HG03378 (cell line): ENCODE results near the gene LTA4H.

Experiments used
- ATAC-seq: cut with Tn5 transposase; IDR thresholded peaks from one replicate; pipeline ENCODE4 v1.9.1; 2021; ENCODE audit warnings: mild to moderate bottlenecking, moderate library complexity; ENCODE audit not compliant: unreplicated experiment

The LTA4H gene

DNA sequence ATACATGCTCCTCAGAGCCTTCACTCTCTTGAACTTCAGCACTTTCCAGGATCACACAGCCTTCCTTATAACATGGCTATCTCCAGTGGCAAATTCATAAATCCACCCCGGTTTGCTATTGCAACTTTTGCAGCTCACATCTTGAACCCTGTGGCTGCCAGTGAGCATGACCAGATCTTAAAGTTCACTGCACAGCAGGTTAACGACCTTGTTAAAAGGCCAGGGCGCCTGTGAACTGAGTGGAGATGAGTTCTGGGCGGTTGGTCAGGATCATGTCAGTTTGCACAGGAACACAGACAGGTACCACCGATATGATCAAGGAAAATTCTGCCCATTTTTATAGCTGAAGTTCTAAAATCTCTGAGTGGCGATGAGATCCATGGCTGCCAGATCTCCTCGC is 24.7 kb upstream of the LTA4H start:
- ATAC-seq, result no peak

DNA sequence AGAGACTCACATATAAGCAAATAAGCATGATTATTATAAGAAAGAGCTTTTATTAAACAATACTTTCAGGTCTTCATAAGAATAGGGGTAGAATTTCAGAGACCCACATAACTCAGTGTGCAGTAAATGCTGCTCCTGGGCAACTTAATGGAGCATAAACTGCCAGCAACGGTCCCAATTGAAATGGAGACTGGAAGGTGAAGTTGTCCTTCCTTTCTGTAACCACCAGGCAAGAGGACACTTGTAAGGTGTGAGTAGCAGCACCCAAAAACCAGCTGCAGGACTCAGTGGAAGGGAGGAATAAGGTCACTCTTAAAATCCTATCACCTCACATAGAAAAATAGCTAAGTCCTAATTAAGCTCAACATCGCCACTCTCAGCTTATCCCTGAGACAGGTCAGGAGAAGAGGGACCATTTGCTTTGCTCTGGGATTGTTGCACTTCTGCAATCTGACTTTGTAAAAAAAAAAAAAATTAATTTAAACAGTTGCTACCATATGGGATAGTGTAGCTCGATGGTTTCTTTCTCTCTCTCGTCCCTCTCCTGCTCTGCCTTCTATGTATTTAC is 22.7 kb upstream of the LTA4H start:
- no peak for ATAC-seq

DNA sequence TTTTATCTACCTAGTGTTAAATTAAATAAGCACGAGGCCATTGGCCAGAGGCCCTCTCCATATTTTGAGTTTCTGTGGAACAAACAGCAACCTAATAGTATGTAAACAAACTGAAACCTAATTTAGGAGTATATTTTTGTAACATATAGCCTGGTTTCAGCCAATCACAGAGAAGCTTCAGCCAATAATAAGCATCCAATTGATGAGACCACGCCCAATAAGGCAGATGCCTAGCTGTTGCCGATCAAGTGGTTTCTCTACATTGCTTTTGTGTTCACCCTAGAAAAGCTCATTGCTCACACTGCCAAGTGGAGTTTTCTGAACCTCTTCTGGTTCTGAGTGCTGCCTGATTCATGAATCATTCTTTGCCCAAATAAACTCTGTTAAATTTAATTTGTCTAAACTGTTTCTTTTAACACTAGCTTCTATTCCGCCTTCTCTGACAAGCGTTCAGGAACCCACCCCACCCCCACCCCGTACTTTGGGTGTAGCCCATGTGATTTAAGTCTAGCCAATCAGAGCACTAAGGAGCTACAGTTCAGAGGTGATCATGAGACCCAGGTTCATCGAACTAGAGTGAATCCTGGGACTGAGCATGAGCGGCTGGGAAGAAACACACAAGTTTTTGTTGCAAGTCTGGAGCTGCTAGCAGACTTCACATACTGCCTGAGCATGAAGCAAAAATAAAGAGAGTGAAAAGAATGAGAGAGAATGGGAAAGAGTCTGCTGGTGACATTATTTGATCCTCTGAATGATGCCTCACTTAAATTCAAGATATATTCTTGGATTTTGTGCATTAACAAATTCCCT is 21.5 kb upstream of the LTA4H start:
- no peak for ATAC-seq

DNA sequence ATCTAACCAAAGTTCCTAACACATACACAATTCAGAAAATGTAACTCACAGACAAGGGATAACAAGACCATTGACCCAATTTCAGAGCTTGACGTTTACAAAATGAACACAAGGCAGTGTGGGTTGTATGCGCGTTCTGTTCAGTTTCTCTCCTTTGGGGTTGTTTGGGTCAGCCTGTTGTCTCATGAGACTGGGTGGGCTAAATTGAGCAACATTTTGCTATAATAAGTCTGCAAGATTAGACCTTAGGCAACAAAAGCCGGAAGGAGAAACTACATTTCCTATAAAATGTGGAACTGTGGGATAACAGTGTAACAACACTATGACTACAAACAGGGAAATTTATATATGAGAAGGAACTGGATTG is 18.8 kb upstream of the LTA4H start:
- ATAC-seq, result no peak

DNA sequence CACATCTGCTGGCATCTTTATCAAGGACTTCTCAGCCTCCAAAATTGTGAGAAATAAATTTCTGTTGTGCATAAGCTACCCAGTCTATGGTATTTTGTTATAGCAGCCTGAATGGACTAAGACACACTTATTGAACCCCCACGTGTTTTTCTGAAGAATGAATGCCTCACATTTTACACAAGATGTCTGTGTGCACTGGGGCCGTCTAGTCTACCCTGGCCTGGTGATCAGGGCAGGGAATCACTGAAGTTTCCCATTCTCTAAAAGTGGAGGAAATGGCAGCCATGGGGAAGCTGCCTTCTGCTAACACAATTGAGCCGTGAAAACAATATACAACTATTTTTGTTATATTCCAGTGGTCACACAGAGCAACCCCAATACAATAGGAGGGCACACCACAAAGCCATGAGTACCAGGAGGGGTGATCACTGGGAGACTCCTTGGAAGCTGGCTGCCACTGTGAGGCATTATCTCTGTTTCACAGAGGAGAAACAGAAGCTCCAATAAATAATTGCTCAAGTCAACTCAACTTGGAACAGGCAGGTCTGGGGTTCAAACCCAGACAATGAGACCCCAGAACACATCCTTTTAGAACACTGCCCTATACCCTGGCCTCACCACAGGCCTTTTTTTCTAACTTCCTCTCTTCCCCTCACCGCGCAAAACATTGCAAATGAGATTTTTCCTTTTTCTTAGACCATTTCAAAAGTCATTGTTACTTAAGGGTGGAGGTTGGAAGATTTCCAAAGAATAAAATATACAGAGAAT is 18.3 kb upstream of the LTA4H start:
- ATAC-seq, result no peak

DNA sequence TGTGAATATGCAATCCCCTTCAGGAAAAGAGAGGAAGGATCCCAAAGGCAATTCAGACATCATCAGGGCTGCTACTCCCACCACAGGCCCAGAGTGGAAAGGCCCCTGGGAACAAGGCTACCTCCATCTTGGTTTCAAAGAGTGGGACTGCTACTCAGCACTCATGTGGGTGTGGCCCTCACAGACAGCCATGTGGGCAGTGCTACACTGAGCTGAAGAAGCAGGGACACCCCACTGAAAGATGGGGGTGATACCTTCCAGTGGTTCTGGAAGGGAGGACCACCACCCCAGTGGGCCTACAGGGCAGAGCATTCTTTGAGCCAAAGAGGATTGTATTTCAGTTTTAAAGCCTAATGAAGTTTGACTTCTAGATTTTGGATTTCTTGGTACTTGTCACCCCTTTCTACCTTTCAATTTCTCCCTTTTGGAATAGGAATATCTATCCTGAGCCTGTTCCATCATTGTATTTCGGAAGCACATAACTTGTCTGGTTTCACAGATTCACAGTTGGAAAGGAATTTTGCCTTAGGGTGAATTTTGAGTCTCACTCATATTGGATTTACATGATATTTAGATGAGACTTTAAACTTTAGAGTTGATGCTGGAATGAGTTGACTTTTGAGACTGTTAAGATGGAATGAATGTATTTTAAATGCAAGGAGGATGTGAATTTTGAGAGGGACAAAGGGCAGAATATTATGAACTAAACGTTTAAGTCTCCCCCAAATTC is 16.5 kb upstream of the LTA4H start:
- no peak for ATAC-seq

DNA sequence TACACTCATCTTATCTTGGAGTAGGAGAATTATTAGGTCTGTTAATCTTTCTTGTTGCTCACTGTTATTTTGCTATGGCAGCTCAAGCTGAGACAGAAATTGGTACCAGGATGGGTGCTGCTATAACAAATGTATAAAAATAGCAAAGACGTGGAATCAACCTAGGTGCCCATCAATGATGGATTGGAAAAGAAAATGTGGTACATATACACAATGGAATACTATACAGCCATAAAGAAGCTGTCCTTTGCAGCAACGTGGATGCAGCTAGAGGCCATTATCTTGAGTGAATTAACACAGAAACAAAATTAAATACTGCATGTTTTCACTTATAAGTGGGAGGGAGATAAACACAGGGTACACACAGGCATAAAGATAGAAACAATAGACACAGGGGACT is 14.8 kb upstream of the LTA4H start:
- no peak for ATAC-seq

DNA sequence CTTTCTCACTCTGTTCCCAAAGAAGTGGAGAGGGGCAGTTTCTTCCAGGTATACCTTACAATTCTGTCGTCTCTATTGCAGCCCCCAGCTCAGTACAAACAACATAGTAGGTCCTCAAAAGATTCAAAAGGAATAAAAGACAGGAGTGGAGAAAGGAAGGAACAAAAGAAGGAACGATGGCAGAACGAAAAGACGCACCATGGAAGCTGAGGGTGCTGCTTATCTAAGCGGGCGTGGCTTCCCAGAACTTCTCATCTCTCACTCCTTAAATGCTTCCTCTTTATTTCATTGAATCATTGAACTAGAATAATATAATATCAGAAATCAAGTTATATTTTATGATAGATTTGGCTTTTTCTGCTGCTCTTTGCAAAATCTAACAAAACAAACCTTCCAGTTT is 13.7 kb upstream of the LTA4H start:
- no peak for ATAC-seq

DNA sequence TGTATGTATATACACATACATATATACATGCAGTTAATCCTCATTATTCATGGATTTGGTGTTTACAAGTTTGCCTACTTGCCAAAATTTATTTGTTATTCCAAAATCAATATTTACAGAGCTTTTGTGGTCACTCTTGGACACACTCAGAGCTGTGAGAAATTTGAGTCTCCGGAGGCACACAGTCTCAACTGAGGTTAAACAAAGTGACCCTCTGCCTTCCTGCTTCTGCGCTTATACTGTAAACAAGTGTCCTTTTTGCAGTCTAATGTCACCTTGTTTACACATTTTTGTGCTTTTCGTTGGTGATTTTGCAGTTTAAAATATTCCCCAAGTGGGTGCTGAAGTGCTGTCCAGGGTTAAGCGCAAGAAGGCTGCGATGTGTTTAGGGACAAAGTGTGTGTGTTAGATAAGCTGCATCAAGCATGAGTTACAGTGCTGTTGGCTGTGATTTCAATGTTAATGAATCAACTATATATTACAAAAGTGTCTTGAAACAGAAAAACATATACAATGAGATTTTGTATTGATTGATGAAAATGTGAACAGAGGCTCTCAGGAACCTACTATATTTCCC is 13.1 kb upstream of the LTA4H start:
- ATAC-seq, result no peak

DNA sequence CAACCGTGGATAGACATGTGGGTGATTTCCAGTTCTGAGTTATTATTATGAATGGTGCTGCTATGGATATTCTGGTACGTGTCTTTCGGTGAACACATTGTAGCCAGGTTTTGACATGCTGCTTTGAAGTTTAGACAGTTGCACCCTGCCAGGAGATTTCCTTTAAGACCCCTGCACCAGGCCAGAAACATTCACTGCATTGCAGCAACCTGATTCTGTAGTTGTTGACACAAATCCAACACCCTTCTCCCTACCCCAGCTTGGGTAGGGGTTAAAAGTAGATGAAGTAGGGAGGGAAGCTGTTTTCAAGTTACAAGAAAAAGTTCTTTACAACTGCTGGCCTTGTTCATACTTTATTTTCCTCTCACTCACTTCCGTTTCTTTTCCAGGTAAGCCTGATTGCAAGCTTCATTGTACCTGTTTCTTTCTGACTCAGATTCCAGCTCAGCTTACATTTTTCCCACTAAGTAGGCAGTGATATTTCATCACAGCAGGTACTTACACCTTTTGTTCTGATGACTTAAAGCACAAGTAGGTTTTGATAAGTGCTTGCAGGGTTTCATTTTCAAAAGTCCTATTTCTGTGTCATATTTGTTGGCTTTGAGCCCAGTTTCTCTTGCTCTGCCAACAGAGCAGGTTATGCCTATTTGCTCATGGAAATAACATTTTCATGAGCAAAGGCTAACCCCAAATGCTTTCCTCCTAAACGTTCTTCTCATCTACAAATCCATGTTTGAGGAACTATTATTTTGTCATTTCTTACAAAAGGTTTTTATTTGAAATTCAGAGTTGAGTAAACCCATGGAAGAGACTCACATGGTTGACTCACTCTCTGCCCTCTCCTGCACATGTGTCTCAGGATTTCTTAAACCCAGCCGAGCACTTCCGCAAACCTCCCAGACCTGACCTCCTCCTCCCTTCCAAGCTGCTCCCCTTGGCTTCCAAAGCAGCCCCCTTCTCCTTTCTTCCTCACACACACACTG is 12.1 kb upstream of the LTA4H start:
- ATAC-seq, result peak; percentile 83

DNA sequence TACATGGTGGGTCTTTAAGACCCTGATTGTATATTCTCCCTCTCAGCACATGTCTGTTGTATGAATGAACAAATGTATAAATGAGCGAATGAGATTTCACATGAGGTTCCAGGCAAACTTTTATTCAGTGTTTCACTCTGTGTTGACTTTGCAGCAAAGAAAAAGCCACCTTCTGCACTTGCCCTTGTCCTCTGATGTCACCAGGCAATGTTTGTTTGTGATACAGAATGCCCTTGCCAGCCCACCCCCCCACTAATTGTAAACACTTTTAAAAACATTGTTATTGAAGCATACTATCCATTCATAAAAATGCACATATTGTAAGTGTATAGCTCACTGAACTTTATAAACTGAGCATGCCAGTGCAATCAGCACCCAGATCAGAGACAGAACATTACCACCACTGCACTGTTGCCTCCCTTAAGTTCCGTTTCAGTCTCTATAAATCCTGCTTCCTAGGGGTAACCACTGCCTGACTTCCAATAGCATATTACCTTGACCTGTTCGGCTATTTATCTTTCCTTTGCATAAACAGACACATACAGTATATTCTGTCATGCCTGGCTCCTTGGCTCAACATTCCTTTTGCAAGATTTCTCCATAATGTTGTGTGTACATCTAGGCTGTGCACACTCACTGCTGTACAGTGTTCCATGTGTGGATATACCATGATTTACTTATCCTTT is 11.3 kb upstream of the LTA4H start:
- ATAC-seq, result no peak

DNA sequence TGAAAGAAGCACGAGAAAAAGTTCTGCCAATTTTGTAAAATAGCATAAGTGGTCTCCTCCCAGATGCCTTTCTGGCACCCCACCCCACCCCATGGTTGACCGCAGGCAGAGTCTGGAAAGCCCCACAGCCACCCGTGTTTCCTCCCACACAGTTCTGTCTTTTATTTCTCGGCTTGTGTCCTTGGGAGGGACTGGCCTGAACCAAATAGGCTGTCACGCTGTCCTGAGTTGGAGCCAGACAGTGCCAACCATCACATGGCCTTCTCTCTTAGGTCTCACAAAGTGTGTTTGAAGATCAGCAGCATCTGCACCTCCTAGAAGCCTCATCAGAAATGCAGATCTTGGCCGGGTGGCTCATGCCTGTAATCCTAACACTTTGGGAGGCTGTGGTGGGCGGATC is 10.2 kb upstream of the LTA4H start:
- ATAC-seq, result no peak

DNA sequence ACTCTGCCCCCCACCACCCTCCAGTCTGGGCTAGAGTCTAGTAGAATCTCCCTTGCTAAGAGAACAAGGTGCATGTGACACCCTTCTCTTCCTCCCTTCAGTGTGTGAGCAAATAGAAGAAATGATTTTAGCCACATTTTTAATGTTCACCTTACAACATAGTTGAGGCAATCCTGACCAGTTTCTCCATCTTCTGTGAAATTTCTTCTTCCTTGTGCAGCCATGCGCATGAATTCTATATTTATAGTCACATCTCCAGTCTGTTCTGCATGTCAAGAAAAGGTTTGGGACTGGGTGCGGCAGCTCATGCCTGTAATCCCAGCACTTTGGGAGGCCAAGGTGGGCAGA is 9.5 kb upstream of the LTA4H start:
- no peak for ATAC-seq

DNA sequence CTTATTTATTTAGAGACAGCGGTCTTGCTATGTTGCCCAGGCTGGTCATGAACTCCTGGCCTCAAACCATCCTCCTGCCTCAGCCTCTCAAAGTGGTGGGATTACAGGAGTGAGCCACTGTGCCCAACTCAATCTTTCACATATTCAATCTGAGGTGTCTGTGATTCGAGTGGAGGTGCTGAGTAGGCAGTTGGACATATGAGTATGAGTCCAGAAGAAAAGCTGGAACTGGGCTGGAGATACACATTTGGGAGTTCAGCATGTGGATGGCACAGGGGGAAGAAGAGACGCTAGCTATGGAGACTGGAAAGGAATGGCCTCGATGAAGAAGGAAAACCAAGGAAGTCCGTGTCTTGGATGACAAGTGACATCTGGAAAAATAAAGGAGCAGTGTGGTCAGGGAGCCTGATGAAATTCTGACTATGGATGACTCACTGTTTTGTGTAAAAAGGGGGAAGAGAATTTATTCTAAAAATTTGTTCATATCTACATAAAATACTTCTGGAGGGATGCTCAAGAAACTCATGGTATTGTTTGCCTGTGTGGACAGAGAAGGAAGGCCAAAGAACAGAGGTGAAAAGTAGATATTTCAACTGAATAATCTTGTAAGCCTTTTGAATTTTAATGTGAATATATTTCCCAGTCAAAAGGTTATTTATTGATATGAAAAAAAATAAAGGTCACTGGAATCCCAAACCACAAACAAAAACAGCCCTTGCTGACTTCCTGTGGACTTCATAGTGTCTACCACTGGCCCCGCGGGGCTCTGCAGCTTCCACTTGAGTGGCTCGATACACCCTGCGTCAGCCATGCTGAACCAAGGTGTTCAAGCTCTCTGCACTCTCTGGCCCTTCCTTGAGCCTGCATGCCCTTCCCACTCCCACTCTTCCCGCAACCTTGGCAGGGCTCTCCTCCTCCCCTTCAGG is 8.9 kb upstream of the LTA4H start:
- ATAC-seq, result no peak

DNA sequence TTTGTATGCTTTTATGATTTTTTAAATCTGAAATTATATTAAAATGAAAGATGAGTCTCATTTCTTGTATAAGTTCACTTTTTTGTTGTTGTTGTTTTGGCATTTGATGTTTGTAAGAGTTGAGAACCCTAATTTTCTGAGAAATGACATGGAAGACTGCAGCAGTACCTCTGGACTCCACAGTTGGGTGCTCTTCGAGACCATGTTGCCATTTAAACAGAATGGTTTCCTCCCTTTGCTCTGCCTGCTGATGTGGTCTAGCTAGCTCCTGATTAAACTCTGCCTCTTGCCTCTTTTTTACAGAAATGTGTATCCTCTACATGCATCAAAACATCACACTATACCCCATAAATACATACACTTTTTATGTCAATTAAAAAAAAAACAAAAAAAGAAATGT is 5.8 kb upstream of the LTA4H start:
- no peak for ATAC-seq

DNA sequence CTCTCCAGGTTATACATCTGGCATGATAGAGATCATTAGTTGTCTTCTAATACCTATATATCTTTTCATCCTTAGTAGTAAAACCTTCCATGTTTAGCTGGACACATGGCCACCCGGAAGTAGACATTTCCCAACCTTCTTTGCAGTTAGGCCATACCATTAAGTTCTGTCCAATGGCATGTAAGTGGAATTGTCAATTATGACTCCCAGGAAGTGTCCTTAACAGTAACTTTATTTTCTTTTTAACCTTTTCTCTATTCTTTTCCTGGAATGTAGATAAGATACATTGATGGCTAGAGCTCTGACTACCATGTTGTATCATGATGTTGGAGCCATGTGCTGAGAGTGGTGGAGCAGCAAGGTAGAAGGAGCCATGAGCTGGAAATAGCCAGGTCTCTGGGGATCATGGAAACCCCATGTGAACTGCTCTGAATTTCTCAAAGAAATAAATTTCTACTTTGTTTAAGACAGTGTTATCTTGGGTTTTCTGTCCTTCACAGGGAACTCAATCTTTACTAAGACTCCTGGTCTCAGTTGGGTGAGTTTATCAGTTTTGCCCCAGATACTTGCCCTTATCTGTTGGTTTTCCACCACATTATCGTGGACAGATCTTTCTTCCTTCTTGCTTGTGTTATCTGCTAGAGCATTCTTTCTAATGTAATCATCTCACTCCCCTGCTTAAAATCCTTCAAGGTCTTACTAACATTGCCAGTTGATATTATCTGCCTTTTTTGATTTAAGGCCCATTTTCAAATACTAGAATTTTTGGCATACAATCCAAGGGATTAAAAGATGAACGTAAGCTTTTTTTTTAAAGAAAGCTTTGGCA is 5.1 kb upstream of the LTA4H start:
- no peak for ATAC-seq

DNA sequence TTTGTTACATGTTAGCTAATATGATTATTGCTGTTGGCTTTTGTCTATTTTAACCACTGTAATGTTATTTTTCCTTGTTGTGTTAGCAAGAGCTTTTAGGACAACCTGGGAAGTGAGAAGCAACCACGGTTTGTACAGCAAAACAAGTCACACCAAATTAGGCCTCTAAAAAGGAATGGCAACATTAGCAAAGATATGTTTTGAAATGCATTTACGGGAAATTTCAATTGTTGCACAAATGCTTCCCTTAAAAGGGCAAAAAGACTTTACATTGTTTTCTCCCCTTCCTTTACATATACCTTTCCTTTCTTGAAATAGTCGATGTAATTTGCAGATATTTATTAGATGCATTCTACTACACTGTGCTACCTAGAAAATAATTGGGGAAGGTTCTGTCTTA is 4.1 kb upstream of the LTA4H start:
- no peak for ATAC-seq
